Measurements from ENCODE around the gene G6PC1. TPM values are rescaled to one million over a fixed set of nuclear protein-coding genes. Genes with fewer than 3 reads are reported as not detected.
"Not testable (repeated sequence)": the region's sequence is repeated elsewhere in the genome, so short reads cannot be mapped to it uniquely, and the experiment has no call there.

G6PC1 gene
- total RNA-seq, result not detected in 2 replicates
- long read RNA-seq, result 0 reads

GRCh38 chr17:42900460-42901331 lies at the start of gene G6PC1:
Gene G6PC1 (plus strand): TSS chr17:42900799. CDS start chr17:42900877, 78 bp downstream.
- peaks cover 4% of the 10 kb centered on the region for H3K27me3 Mint-ChIP-seq
- no peak within 1 kb of the TSS for H3K27ac Mint-ChIP-seq
- H3K36me3 Mint-ChIP-seq (ENCODE audit: insufficient read depth), result no peaks in the 10 kb centered on the region
- no peak for DNase-seq (ENCODE audit: low spot score, unreplicated experiment)
- no peaks in the 10 kb centered on the region for H3K9me3 Mint-ChIP-seq (ENCODE audit: low read depth)
- H3K4me1 Mint-ChIP-seq (ENCODE audit: low read depth), result no peaks in the 10 kb centered on the region
- no peak for TF ChIP-seq CTCF (IDR thresholded peaks at IDR 0.05; ENCODE audit: unreplicated experiment)
- H3K4me3 Mint-ChIP-seq (ENCODE audit: low read depth), result no peak within 1 kb of the TSS

DNA sequence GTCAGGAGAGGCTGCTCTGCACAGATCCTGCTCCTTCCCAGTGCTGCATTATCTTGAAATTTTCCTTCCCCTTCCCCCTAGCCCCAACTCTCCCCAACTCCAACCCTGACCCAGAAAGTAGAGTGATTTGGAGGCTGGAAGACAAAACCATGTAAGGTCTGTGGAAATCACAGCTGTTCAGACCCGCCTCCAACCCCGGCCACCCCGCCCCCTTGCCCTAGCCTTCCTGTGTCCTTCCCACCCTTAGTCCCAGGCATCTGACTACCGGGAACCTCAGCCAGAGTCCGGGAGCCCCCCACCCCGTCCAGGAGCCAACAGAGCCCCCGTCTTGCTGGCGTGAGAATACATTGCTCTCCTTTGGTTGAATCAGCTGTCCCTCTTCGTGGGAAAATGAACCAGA lies 49.6 kb upstream of the G6PC1 start, which contains the start of gene AOC3:
Gene AOC3, plus strand, starts transcription at position 246 of the 400 bp plus-strand sequence. Its CDS starts 145 bp downstream, at position 391.
- Mint-ChIP-seq H3K36me3 (ENCODE audit: insufficient read depth) (no peaks in the 10 kb centered on the region), H3K27ac (no peak within 1 kb of the TSS), H3K27me3 (peaks cover 4% of the 10 kb centered on the region), H3K4me3 (ENCODE audit: low read depth) (no peak within 1 kb of the TSS), H3K9me3 (ENCODE audit: low read depth) (no peaks in the 10 kb centered on the region), H3K4me1 (ENCODE audit: low read depth) (no peaks in the 10 kb centered on the region)
- no peak for TF ChIP-seq CTCF (IDR thresholded peaks at IDR 0.05; ENCODE audit: unreplicated experiment)
- no peak for DNase-seq (ENCODE audit: low spot score, unreplicated experiment)

- DNase-seq (ENCODE audit: low spot score, unreplicated experiment); H3K27ac Mint-ChIP-seq; H3K4me3 Mint-ChIP-seq (ENCODE audit: low read depth); H3K9me3 Mint-ChIP-seq (ENCODE audit: low read depth); H3K27me3 Mint-ChIP-seq; H3K4me1 Mint-ChIP-seq (ENCODE audit: low read depth); H3K36me3 Mint-ChIP-seq (ENCODE audit: insufficient read depth): not testable (repeated sequence)
Observed at GRCh38 chr17:42851371-42852240, 49.0 kb upstream of the G6PC1 start.

- Mint-ChIP-seq H3K4me3 (ENCODE audit: low read depth) (no peak overlapping the region), H3K4me1 (ENCODE audit: low read depth) (no peaks in the 10 kb centered on the region), H3K27ac (no peak overlapping the region), H3K27me3 (peaks cover 4% of the 10 kb centered on the region), H3K36me3 (ENCODE audit: insufficient read depth) (no peaks in the 10 kb centered on the region), H3K9me3 (ENCODE audit: low read depth) (no peaks in the 10 kb centered on the region)
- TF ChIP-seq CTCF (IDR thresholded peaks at IDR 0.05; ENCODE audit: unreplicated experiment), result no peak
- no peak for DNase-seq (ENCODE audit: low spot score, unreplicated experiment)
Observed at GRCh38 chr17:42852351-42852750, 48.2 kb upstream of the G6PC1 start.

- Mint-ChIP-seq H3K4me3 (ENCODE audit: low read depth) (no peak overlapping the region), H3K36me3 (ENCODE audit: insufficient read depth) (no peaks in the 10 kb centered on the region), H3K4me1 (ENCODE audit: low read depth) (no peaks in the 10 kb centered on the region), H3K9me3 (ENCODE audit: low read depth) (no peaks in the 10 kb centered on the region), H3K27me3 (peaks cover 4% of the 10 kb centered on the region), H3K27ac (no peak overlapping the region)
- DNase-seq (ENCODE audit: low spot score, unreplicated experiment), result no peak
- TF ChIP-seq CTCF (IDR thresholded peaks at IDR 0.05; ENCODE audit: unreplicated experiment), result no peak
Observed at GRCh38 chr17:42853004-42853403, 47.6 kb upstream of the G6PC1 start.

Data from progenitor cell of endocrine pancreas (in vitro differentiated cells).